CD4-positive, alpha-beta T cell treated with Interferon gamma for 1 hour (primary cell): ENCODE results near the gene MARS1.
A peak's percentile ranks its signal among the peaks of the same experiment; 100 is the strongest.
"Not testable (repeated sequence)": the region's sequence is repeated elsewhere in the genome, so short reads cannot be mapped to it uniquely, and the experiment has no call there.

Source experiments
- DNase-seq: peaks from one replicate; pipeline ENCODE4 v3.0.0-alpha.2; 2020

MARS1 gene

DNA sequence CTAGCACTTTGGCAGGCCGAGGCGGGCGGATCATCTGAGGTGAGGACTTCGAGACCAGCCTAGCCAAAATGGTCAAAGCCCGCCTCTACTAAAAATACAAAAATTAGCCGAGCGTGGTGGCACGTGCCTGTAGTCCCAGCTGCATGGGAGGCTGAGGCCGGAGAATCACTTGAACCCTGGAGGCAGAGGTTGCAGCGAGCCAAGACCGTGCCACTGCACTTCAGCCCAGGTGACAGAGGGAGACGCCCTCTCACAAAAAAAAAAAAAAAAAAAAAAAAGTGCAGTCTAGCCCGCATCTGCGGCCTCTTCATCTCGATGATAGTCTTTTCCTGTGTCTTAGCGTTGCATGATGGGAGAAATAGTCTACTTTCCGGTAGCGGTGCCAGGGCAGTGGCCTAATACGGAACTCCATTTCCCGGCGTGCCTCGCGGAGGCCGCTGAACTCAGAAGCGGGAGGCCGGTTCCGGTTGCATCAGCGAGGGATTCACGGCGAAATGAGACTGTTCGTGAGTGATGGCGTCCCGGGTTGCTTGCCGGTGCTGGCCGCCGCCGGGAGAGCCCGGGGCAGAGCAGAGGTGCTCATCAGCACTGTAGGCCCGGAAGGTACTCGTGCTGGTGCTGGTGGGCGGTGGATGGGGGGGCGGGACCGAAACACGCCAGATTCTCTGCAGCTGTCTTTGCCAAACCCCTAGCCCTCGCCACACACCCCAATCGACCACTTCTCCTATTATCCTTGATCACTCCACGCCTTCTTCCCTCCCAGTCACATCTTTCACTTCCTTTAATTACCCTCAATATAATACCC lies at the start of gene MARS1:
Gene MARS1, plus strand, starts transcription at position 472 of the 805 bp plus-strand sequence. Its CDS starts 23 bp downstream, at position 495.
- peak; percentile 93 for DNase-seq

DNA sequence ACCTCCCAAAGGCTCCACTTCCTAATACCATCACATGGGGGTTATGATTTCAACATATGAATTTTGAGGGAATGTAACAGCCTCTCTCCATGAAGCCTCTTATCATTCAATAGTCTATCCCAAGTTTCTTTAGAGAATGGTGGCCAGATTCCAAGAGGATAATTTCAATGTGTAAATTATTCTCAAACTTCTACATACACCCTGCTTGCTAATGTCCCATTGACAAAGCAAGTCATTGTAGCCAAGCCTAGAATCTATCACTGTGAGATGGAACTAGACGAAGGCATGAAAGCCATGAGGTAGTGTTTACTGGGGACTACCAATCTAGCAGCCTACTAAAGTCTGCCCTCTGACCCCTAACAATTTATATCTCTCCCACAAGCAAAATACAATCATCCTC lies 49.5 kb upstream of the MARS1 start:
- no peak for DNase-seq

DNA sequence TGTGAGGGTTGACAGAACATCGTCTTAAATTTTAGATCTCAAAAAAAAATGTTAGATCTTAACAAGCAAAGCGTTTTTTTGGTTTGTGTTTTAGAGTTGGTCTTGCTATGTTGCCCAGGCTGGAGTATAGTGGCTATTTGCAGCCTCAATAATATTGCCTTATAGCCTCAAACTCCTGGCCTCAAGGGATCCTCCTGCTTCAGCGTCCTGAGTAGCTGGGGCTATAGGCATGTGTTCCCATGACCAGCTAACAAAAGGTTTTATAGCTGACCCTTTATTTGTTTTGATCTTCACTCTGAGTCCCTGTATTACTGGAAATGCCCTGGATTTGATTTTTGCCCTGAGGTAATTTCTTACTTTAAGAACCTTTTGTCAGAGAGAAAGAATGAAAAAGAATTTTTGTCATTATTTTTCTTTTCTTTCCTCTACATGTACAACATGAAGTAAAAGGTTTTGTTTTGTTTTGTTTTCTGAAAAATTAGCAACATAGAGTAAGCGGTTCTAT lies 48.1 kb upstream of the MARS1 start:
- DNase-seq, result no peak

DNA sequence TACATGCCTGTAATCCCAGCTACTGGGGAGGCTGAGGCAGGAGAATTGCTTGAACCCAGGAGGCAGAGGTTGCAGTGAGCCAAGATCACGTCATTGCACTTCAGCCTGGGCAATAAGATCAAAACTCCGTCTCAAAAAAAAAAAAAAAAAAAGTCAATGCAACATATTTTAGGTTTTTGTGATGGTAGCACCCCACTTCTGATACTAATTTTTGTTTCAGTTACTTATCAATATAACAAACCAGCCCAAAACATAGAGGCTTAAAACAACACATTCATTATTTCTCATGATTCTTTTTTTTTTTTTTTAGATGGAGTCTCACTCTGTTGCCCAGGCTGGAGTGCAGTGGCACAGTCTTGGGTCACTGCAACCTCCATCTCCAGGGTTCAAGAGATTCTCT lies 46.5 kb upstream of the MARS1 start:
- not testable (repeated sequence) for DNase-seq

DNA sequence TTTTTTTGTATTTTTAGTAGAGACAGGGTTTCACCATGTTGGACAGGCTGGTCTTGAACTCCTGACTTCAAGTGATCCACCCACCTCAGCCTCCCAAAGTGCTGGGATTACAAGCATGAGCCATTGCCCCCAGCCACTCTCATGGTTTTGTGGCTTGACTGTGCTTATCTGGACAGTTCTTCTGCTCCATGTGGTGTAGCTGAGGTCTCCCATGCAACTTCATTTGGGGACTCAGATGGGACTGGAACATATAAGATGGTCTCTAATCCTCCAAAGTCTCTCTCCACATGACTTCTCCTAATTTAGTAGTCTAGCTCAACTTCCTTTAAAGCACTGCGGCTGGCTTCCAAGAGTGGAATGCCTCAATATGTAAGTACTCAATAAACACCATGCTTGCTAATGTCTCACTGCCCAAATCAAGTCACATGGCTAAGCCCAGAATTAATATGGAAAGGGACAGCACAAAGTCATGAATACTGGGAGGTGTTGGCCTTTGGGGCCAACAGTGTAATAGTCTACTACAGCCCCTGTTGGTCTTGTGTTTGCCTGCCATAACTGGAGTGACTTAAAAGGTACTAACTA lies 45.9 kb upstream of the MARS1 start:
- DNase-seq, result no peak

DNA sequence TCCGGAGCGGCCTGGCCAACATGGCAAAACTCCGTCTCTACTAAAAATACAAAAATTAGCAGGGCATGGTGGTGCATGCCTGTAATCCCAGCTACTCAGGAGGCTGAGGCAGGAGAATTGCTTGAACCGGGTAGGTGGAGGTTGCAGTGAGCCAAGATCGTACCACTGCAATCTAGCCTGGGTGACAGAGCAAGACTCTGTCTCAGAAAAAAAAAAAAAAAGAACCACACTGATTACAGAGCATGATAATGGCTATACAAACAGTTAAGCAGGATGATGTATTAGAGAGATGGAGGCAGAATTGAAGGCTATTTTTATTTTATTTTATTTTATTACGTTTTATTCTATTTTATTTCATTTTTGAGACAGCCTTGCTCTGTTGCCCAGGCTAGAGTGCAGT lies 43.5 kb upstream of the MARS1 start:
- not testable (repeated sequence) for DNase-seq

DNA sequence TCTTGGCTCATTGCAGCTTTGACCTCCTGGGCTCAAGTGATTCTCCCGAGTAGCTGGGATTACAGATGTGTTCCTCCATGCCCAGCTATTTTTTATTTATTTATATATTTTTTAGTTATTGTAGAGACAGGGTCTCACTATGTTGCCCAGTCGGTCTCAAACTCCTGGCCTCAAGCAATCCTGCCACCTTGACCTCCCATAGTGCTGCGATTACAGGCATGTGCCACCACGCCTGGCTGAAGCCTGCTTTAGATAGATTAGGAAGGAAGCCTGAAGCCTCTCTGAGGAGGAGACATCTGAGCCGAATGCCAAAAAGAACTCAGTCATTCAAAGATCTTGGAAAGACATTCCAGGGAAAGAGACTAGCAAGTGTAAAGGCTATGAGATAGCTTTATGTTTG lies 43.1 kb upstream of the MARS1 start:
- no peak for DNase-seq

DNA sequence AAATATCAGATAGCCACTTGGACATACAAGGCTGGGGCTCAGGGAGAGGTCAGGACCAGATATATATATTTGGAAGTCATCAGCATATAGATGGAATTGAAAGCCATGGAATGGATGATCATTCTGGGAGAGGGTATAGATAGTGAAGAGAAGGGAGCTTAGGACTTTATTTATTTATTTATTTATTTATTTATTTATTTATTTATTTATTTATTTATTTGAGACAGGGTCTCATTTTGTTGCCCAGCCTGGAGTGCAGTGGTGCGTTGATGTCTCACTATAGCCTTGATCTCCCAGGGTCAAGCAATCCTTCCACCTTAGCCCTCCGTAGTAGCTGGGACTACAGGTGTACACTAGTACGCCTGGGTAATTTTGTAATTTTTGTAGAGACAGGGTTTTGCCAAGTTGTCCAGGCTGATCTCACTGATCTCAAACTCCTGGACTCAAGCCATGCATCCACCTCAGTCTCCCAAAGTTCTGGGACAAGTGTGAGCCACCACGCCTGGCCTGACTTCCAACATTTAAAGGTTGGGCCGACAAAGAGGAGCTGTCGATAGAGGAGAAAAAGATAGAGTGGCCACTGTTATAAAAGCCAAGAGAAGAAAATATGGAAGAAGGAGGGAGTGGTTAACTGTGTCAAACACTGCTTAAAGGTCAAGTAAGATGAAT lies 41.4 kb upstream of the MARS1 start:
- no peak for DNase-seq

DNA sequence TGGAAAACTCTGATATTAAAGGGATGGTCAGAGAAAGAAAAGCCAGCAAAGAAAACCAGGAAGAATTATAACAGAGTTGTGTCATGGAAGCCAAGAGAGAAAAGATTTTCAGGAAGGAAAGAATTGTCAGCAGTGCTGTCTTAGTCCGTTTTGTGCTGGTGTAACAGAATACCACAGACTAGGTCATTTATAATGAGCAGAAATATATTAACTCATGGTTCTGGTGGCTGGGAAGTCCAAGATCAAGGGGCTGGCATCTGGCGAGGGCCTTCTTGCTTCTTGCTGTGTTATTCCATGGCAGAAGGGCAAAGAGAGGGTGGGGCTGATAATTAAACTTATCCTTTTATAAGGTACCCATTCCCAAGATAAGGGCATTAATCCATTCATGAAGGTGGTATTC lies 39.2 kb upstream of the MARS1 start:
- no peak for DNase-seq

DNA sequence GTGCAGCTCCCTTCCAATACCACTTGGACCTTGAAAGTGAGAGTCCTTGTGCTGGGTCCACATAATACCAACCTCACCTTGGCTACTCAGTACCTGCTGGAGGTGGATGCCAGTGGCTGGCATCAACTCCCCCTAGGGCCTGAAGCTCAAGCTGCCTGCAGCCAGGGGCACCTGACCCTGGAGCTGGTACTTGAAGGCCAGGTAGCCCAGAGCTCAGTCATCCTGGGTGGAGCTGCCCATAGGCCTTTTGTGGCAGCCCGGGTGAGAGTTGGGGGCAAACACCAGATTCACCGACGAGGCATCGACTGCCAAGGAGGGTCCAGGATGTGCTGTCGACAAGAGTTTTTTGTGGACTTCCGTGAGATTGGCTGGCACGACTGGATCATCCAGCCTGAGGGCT lies 38.5 kb upstream of the MARS1 start:
- DNase-seq, result no peak

DNA sequence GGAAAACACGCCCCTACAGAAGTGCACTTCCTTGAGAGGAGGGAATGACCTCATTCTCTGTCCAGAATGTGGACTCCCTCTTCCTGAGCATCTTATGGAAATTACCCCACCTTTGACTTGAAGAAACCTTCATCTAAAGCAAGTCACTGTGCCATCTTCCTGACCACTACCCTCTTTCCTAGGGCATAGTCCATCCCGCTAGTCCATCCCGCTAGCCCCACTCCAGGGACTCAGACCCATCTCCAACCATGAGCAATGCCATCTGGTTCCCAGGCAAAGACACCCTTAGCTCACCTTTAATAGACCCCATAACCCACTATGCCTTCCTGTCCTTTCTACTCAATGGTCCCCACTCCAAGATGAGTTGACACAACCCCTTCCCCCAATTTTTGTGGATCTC lies 37.8 kb upstream of the MARS1 start:
- DNase-seq, result no peak

DNA sequence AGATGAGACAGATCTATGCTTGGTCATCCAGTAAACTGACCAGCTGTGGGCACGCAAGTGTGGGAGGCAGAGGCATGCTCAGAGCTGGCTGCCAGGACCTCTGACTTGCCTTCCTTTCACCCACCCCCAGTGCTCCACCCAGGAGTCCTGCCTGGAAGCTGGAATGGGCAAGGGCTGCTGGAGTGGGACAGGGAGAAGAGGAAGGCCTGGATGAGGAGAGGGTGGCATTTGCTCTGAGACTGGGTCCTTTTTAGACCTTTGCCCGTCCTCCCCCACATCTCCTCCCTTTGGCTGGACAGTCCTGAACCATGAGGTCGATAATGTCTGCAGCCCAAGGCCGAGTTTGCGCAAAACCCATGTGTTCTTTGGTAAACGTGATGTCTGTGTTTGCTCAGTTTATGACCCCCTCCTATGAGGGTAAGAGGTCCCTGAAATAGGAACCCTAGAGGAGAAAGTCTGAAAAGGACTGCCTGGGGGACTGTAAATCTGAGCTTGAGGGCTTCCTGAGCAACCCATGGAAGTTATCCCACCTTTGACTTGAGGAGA lies 36.6 kb upstream of the MARS1 start:
- no peak for DNase-seq

DNA sequence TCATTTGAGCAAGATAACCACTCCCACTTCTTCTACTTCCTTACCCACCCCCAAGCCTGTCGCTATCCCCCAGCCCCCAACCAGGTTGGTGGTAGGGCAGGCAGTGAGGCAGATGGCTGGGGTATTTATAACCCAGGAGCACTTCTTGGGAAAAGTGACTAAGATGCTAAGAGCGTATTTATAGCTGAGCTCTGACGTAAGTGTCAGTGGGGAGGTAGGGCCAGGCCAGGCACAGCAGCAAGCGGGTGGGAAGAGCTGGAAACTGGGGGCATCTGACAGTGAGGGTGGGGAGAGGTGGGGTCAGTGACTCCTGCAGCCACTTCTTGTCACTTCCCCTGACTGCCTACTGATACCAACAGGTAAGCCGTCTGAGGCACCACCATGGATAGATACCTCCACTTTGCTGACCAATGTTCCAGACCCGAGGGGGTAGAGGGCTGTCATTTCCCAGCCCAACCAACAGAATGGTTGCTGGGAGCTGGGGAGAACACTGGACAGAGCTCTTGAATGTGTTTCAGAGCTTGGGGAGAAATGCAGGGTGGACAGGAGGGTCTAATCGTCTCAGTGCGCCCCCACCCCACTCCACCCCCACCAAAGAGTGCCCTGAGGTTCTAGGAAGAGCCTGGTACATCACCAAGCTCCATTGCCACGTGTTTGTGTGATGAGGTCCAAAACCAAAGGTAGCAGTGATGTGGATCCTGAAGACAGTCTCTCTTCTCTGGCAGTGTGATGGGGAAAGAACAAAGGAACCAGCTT lies 35.5 kb upstream of the MARS1 start:
- no peak for DNase-seq

DNA sequence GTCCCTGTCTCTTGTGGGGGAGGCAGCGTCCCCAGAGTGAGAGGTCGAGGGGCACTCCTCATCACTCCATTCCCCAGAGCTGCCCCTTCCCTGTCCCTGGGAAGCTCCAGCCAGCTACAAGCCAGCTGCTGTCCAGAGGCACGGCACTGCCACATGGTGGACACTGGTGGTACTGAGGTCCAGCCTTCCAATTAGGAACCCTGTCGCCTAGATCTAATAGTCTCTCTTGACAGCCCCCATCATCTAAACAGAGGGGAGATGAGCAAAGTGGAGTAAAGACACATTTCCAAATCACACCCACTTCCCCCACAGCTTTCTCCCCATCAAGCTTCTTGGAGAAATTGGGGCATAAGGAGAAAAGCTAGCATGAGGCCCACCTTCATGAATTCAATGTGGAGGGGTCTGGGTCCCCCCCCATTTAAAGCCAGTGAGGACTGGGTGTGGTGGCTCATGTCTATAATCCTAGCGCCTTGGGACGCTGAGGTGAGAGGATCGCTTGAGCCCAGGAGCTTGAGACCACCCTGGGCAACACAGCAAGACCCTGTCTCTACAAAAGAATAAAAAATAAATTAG lies 34.8 kb upstream of the MARS1 start:
- DNase-seq, result peak; percentile 40

DNA sequence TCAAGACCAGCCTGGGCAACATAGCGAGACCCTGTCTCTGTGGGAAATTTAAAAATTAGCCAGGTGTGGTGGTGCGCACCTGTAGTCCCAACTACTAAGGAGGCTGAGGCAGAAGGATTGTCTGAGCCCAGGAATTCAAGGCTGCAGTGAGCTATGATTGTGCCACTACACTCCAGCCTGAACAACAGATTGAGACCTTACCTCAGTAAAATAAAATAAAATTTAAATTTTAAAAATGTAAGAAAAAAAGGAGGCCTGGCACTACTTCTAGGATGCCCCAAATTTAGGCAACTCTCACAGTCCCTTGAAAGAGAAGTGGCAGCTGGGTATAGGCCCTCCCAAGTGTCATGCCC lies 33.7 kb upstream of the MARS1 start:
- no peak for DNase-seq

DNA sequence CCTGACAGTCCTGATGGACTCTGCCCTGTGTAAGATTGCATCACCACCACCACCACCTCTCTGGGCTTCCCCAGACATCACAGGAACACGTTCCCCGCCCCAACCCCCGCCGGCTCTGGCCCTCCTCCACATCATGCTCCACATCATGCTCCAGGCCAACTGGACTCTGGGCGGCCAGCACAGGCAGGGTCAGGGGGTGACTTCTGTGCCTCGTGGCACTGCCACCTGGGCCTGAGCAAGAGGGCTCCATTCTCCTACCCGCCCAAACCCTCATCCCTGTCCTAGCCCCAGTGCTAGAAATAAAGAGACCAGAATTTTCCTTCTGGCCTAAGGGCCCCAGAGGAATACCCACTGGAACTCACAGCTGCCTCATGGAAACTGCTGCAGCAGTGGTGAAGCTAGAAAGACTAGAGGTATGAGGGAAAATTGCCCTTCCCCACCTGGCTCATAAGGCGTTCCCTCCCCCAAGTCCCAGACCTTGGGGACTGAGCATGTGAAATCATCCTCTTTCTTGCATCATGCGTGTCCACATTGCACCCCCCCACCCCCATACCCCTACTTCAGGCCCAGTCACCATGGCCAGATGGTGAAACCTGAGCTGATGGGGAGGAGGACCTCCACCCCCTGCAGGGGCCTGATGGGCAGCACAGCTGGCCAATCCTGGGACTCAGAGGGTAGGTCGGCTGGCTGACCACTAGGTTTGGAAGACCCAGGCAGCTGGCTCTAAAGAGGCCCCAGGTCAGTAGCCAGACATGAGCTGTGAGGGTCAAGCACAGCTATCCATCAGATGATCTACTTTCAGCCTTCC lies 33.1 kb upstream of the MARS1 start, which contains the start of gene INHBE:
Gene INHBE, plus strand, starts transcription at position 742 of the 808 bp plus-strand sequence. CDS start 230 bp downstream, outside the sequence.
- no peak for DNase-seq

DNA sequence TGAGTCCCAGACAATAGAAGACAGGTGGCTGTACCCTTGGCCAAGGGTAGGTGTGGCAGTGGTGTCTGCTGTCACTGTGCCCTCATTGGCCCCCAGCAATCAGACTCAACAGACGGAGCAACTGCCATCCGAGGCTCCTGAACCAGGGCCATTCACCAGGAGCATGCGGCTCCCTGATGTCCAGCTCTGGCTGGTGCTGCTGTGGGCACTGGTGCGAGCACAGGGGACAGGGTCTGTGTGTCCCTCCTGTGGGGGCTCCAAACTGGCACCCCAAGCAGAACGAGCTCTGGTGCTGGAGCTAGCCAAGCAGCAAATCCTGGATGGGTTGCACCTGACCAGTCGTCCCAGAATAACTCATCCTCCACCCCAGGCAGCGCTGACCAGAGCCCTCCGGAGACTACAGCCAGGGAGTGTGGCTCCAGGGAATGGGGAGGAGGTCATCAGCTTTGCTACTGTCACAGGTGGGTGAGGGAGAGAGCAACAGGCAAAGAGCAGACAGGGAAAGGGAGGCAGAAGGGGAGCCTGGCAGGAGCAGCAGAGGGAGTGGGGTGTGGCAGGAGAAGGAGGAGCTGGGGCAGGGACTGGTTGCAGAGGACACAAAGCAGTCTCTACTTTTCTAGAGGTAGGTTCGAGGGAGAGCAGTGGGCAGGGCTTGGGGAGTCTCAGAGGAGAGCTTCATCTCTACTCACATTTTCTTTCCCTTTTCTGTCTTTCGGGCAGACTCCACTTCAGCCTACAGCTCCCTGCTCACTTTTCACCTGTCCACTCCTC lies 32.3 kb upstream of the MARS1 start:
- DNase-seq, result no peak

DNA sequence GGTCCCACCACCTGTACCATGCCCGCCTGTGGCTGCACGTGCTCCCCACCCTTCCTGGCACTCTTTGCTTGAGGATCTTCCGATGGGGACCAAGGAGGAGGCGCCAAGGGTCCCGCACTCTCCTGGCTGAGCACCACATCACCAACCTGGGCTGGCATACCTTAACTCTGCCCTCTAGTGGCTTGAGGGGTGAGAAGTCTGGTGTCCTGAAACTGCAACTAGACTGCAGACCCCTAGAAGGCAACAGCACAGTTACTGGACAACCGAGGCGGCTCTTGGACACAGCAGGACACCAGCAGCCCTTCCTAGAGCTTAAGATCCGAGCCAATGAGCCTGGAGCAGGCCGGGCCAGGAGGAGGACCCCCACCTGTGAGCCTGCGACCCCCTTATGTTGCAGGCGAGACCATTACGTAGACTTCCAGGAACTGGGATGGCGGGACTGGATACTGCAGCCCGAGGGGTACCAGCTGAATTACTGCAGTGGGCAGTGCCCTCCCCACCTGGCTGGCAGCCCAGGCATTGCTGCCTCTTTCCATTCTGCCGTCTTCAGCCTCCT lies 31.6 kb upstream of the MARS1 start:
- DNase-seq, result peak; percentile 52

DNA sequence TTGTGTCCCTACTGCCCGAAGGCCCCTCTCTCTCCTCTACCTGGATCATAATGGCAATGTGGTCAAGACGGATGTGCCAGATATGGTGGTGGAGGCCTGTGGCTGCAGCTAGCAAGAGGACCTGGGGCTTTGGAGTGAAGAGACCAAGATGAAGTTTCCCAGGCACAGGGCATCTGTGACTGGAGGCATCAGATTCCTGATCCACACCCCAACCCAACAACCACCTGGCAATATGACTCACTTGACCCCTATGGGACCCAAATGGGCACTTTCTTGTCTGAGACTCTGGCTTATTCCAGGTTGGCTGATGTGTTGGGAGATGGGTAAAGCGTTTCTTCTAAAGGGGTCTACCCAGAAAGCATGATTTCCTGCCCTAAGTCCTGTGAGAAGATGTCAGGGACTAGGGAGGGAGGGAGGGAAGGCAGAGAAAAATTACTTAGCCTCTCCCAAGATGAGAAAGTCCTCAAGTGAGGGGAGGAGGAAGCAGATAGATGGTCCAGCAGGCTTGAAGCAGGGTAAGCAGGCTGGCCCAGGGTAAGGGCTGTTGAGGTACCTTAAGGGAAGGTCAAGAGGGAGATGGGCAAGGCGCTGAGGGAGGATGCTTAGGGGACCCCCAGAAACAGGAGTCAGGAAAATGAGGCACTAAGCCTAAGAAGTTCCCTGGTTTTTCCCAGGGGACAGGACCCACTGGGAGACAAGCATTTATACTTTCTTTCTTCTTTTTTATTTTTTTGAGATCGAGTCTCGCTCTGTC lies 31.0 kb upstream of the MARS1 start:
- DNase-seq, result no peak

DNA sequence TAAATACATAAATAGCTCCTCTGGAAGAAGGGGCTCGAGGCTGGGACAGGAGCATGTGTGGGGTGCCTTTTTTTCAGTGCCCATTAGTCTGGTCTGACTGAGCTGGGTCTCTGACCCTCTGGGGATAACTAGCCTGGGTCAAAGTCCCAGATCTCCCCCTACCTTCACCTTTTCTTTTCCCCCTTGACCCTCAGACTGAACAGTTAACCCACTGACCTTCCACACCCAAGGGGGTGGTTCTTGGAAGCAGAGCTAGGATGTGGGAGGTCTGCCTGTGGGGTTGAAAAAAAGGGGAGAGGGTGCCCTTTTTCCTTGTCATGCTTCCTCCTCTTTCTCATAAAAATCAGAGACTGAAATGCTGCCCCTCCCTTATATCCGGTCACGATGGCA lies 29.2 kb upstream of the MARS1 start:
- no peak for DNase-seq
